Measurements from ENCODE around the gene NLRP10. TPM values are rescaled to one million over a fixed set of nuclear protein-coding genes. Genes with fewer than 3 reads are reported as not detected.

Gene NLRP10
- total and polyA plus RNA-seq, 2 donors from 2014 or later: not detected

DNA sequence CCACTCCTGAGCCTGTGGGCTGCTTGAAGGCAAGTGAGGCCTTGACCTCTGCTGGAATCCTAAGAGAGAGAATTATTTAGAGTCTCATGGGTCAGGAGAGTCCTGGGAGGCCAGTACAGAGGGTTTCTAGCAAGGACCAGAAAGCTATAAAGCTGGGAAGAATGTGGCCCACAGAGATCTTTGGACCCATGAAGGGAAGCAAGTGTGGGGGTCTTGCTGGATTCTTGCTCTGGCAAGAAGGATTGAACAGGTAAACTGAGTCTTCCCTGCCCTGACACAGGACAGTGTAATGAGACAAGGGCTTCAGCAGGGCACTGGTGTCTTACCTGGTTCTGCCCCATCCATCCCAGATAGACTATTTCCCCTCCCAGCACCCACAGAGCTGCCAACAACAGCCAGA is 40.3 kb upstream of the NLRP10 start:
- H3K9ac ChIP-seq (ENCODE audit: low read length in 3 of 3): no peak overlapping the region
- no peaks in the 10 kb centered on the region for H3K27me3 ChIP-seq (ENCODE audit: control insufficient read depth, insufficient read depth, low read length)
- FAIRE-seq: no peak
- H3K4me3 ChIP-seq (ENCODE audit: low read length in 3 of 3): no peak overlapping the region
- no peaks in the 10 kb centered on the region for H3K9me3 ChIP-seq (ENCODE audit: control insufficient read depth in 2 of 3, insufficient read depth in 1 of 3, low read length in 3 of 3)
- no peaks in the 10 kb centered on the region for H3K4me1 ChIP-seq (ENCODE audit: control insufficient read depth in 2 of 3, insufficient read depth in 2 of 3, low read depth in 1 of 3, low read length in 3 of 3)
- intact Hi-C loops (cut with DNase I): no loop called here
- H3K27ac ChIP-seq (ENCODE audit: low read depth in 2 of 2, low read length in 2 of 2): no peak overlapping the region
- DNase-seq: no peak
- TF ChIP-seq, protein P1, sequence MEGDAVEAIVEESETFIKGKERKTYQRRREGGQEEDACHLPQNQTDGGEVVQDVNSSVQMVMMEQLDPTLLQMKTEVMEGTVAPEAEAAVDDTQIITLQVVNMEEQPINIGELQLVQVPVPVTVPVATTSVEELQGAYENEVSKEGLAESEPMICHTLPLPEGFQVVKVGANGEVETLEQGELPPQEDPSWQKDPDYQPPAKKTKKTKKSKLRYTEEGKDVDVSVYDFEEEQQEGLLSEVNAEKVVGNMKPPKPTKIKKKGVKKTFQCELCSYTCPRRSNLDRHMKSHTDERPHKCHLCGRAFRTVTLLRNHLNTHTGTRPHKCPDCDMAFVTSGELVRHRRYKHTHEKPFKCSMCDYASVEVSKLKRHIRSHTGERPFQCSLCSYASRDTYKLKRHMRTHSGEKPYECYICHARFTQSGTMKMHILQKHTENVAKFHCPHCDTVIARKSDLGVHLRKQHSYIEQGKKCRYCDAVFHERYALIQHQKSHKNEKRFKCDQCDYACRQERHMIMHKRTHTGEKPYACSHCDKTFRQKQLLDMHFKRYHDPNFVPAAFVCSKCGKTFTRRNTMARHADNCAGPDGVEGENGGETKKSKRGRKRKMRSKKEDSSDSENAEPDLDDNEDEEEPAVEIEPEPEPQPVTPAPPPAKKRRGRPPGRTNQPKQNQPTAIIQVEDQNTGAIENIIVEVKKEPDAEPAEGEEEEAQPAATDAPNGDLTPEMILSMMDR (IDR thresholded peaks at IDR 0.05; ENCODE audit: borderline replicate concordance, extremely low read depth, insufficient read depth): no peak
- no peaks in the 10 kb centered on the region for H3K36me3 ChIP-seq (ENCODE audit: control insufficient read depth in 2 of 3, insufficient read depth in 3 of 3, low read length in 3 of 3)

DNA sequence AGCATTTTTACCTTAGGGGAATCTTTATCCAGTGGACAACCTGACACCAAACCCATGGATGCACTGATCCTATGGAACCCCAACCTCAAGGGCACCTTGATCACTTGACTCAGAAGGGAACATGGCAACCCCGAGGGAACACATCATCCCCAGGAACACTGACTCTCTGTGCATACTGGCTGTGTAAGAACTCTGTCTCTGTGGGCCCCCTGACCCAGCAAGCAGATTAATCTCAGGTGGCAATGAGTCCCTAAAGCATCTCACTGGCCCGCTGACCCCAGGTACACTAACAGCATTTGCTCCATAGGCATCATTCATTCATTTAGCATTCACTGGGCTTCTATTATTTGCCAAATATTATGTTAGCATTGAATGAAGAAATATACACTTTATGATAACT is 38.8 kb upstream of the NLRP10 start:
- Histone ChIP-seq H3K9me3 (ENCODE audit: control insufficient read depth in 2 of 3, insufficient read depth in 1 of 3, low read length in 3 of 3) (no peaks in the 10 kb centered on the region), H3K4me3 (ENCODE audit: low read length in 3 of 3) (no peak overlapping the region), H3K9ac (ENCODE audit: low read length in 3 of 3) (no peak overlapping the region), H3K4me1 (ENCODE audit: control insufficient read depth in 2 of 3, insufficient read depth in 2 of 3, low read depth in 1 of 3, low read length in 3 of 3) (no peaks in the 10 kb centered on the region), H3K27ac (ENCODE audit: low read depth in 2 of 2, low read length in 2 of 2) (no peak overlapping the region), H3K27me3 (ENCODE audit: control insufficient read depth, insufficient read depth, low read length) (no peaks in the 10 kb centered on the region), H3K36me3 (ENCODE audit: control insufficient read depth in 2 of 3, insufficient read depth in 3 of 3, low read length in 3 of 3) (no peaks in the 10 kb centered on the region)
- intact Hi-C loops (cut with DNase I): no loop called here
- TF ChIP-seq, protein P1 (IDR thresholded peaks at IDR 0.05; ENCODE audit: borderline replicate concordance, extremely low read depth, insufficient read depth): no peak
- DNase-seq (no peak), FAIRE-seq (no peak)

DNA sequence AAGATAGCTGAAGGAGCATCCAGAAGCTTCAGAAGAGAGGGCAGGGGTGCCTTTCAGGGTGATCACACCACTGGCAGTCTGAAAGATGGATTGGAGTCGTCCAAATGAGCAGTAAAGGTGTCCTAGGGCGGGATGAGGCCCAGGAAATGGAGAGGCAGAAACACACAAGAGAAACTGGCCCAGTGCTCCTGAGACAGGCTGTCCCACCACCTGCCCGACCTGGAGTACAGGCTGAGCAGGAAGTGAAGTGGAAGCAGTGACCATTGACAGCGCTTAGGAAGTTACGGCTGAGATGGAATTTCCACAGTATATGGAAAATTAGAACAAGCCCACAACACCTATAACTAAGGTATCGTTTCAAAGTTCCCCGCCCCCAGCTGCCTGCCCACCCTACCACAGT is 37.9 kb upstream of the NLRP10 start:
- TF ChIP-seq, protein P1 (IDR thresholded peaks at IDR 0.05; ENCODE audit: borderline replicate concordance, extremely low read depth, insufficient read depth): no peak
- H3K9me3 ChIP-seq (ENCODE audit: control insufficient read depth in 2 of 3, insufficient read depth in 1 of 3, low read length in 3 of 3): no peaks in the 10 kb centered on the region
- H3K4me3 ChIP-seq (ENCODE audit: low read length in 3 of 3): no peak overlapping the region
- no peak overlapping the region for H3K9ac ChIP-seq (ENCODE audit: low read length in 3 of 3)
- H3K36me3 ChIP-seq (ENCODE audit: control insufficient read depth in 2 of 3, insufficient read depth in 3 of 3, low read length in 3 of 3): peaks cover 0 to 2% (median 2%) of the 10 kb centered on the region in 3 donors
- no peaks in the 10 kb centered on the region for H3K27me3 ChIP-seq (ENCODE audit: control insufficient read depth, insufficient read depth, low read length)
- FAIRE-seq (no peak), DNase-seq (no peak)
- no peak overlapping the region for H3K27ac ChIP-seq (ENCODE audit: low read depth in 2 of 2, low read length in 2 of 2)
- no peaks in the 10 kb centered on the region for H3K4me1 ChIP-seq (ENCODE audit: control insufficient read depth in 2 of 3, insufficient read depth in 2 of 3, low read depth in 1 of 3, low read length in 3 of 3)
- intact Hi-C loops (cut with DNase I): no loop called here

DNA sequence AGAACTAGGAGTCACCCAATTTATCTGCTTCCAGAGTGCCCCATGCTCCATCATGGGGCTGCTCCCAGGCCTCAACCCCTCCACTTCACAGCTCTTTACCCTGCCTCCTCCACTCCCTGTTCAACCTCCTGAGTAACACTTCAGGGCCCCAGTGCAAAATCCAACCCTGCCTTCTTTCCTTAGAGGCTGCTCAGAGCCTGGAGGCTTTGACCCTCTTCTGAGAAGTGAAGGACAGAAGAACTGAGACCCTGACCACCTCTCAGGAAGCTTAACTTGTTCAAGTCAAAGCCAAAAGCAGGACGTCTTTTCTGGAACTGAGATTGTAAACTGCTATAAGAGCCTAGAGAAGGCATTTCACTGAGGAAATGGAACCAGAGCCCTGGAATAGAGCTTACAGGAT is 37.4 kb upstream of the NLRP10 start:
- DNase-seq (no peak), FAIRE-seq (no peak)
- H3K27me3 ChIP-seq (ENCODE audit: control insufficient read depth, insufficient read depth, low read length): no peaks in the 10 kb centered on the region
- no peak overlapping the region for H3K9ac ChIP-seq (ENCODE audit: low read length in 3 of 3)
- TF ChIP-seq, protein P1 (IDR thresholded peaks at IDR 0.05; ENCODE audit: borderline replicate concordance, extremely low read depth, insufficient read depth): no peak
- H3K9me3 ChIP-seq (ENCODE audit: control insufficient read depth in 2 of 3, insufficient read depth in 1 of 3, low read length in 3 of 3): no peaks in the 10 kb centered on the region
- no peaks in the 10 kb centered on the region for H3K4me1 ChIP-seq (ENCODE audit: control insufficient read depth in 2 of 3, insufficient read depth in 2 of 3, low read depth in 1 of 3, low read length in 3 of 3)
- H3K4me3 ChIP-seq (ENCODE audit: low read length in 3 of 3): no peak overlapping the region
- peaks cover 0 to 7% (median 6%) of the 10 kb centered on the region in 3 donors for H3K36me3 ChIP-seq (ENCODE audit: control insufficient read depth in 2 of 3, insufficient read depth in 3 of 3, low read length in 3 of 3)
- H3K27ac ChIP-seq (ENCODE audit: low read depth in 2 of 2, low read length in 2 of 2): no peak overlapping the region
- intact Hi-C loops (cut with DNase I): no loop called here
